ENCODE results near the gene PITPNM3. TPM values are rescaled to one million over a fixed set of nuclear protein-coding genes. Genes with fewer than 3 reads are reported as not detected.

Gene PITPNM3
- total and polyA plus RNA-seq, 12 donors, result 0.12 to 0.70 (median 0.33) TPM

GRCh38 chr17:6422654-6423241 is 133.6 kb downstream of the PITPNM3 start:
- 58 to 59% methylated on average over 13 of the region's 13 CpGs for WGBS, 2 donors
- Histone ChIP-seq H3K4me1 (peaks cover 0 to 6% (median 0%) of the 10 kb centered on the region in 9 donors), H3K9me3 (no peaks in the 10 kb centered on the region), H3K27me3 (peaks cover 0 to 46% (median 15%) of the 10 kb centered on the region in 7 donors), H3K27ac (no peak overlapping the region), H3K36me3 (no peaks in the 10 kb centered on the region), H3K4me3 (no peak overlapping the region)
- TF ChIP-seq, protein P1, sequence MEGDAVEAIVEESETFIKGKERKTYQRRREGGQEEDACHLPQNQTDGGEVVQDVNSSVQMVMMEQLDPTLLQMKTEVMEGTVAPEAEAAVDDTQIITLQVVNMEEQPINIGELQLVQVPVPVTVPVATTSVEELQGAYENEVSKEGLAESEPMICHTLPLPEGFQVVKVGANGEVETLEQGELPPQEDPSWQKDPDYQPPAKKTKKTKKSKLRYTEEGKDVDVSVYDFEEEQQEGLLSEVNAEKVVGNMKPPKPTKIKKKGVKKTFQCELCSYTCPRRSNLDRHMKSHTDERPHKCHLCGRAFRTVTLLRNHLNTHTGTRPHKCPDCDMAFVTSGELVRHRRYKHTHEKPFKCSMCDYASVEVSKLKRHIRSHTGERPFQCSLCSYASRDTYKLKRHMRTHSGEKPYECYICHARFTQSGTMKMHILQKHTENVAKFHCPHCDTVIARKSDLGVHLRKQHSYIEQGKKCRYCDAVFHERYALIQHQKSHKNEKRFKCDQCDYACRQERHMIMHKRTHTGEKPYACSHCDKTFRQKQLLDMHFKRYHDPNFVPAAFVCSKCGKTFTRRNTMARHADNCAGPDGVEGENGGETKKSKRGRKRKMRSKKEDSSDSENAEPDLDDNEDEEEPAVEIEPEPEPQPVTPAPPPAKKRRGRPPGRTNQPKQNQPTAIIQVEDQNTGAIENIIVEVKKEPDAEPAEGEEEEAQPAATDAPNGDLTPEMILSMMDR (IDR thresholded peaks at IDR 0.05), result no peak
- no peak for DNase-seq
- ATAC-seq, result no peak
- intact Hi-C loops (cut with DNase I), result loop anchor here (1.0 to 10.0 kb wide), 7 partner anchors 718 to 836 kb away; no protein-coding TSS in a partner anchor

DNA sequence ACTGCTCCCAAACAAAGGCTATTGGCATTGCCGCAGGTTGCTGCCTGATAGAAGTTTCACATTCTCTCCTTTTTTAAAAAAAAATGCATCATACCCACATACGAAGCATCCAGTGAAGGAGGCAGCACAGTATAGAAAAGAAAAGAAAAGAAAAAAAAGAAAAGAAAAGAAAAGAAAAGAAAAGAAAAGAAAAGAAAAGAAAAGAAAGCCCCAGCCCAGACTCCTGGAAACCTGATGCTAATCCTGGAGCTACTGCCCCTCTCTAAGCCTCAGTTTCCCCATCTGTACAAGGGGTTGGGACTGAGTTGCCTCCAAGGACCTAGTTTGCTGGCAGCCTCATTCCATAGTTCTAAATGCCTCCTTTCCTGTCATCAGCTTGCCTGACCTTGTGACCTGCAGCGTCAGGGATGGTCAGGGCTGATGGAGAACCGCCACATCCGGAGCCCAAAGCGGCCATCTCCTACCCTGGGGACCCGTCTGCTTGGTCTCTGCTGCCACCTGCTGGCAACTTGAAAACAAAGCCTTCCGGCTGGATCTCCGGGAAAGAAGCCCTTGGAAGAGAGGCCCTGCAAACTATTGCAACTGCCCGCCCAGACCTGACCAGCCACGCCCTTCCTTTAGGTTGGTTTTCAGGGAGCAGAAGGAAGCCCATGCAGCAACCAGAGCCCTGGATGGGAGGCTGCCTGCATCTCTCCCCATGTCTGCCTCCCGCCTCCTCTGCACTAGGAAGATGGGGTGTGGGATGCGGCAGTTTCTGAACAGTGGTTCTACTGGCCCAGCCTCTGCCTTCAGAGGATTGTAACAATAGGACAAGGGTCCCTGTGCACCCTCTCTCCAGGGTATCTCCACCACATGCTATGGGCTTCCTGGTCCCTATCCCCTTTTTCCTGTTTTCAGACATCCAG is 134.4 kb downstream of the PITPNM3 start:
- intact Hi-C loops (cut with DNase I), result loop anchor here (1.0 to 10.0 kb wide), 7 partner anchors 717 to 835 kb away; no protein-coding TSS in a partner anchor
- peak; percentile 70 to 93 (median 86) for ATAC-seq
- H3K27ac ChIP-seq, result no peak overlapping the region
- H3K27me3 ChIP-seq, result peaks cover 0 to 45% (median 15%) of the 10 kb centered on the region in 7 donors
- H3K36me3 ChIP-seq, result no peaks in the 10 kb centered on the region
- 27 to 28% methylated on average over 13 of the region's 13 CpGs for WGBS, 2 donors
- H3K9me3 ChIP-seq, result no peaks in the 10 kb centered on the region
- TF ChIP-seq, protein P1 (IDR thresholded peaks at IDR 0.05), result peak; percentile 74 to 93 (median 88)
- peak; percentile 75 to 76 for DNase-seq
- H3K4me1 ChIP-seq, result no peaks in the 10 kb centered on the region
- H3K4me3 ChIP-seq, result no peak overlapping the region

GRCh38 chr17:6420173-6420641 is 136.1 kb downstream of the PITPNM3 start:
- DNase-seq (no peak), ATAC-seq (no peak)
- H3K4me3 ChIP-seq, result no peak overlapping the region
- H3K36me3 ChIP-seq, result no peaks in the 10 kb centered on the region
- no peak overlapping the region for H3K27ac ChIP-seq
- H3K4me1 ChIP-seq, result no peaks in the 10 kb centered on the region
- intact Hi-C loops (cut with DNase I), result loop anchor here in 4 of 10 donors (2.0 to 10.0 kb wide), 3 partner anchors 715 to 833 kb away; no protein-coding TSS in a partner anchor
- peaks cover 0 to 33% (median 15%) of the 10 kb centered on the region in 7 donors for H3K27me3 ChIP-seq
- 16 to 25% methylated on average over 13 of the region's 13 CpGs for WGBS, 2 donors
- no peaks in the 10 kb centered on the region for H3K9me3 ChIP-seq
- TF ChIP-seq, protein P1 (IDR thresholded peaks at IDR 0.05), result peak in 6 of 9 donors; percentile 7 to 41 (median 26)

- no peak for ATAC-seq
- H3K4me3 ChIP-seq, result no peak overlapping the region
- intact Hi-C loops (cut with DNase I), result loop anchor here in 3 of 10 donors (10.0 kb wide), 3 partner anchors 341 to 701 kb away; partner anchors contain the start of gene WSCD1 (in 1 of the 3)
- no peak for DNase-seq
- H3K4me1 ChIP-seq, result no peaks in the 10 kb centered on the region
- peaks cover 0 to 22% (median 13%) of the 10 kb centered on the region in 7 donors for H3K27me3 ChIP-seq
- WGBS, 2 donors, result 71 to 78% methylated on average over 8 of the region's 8 CpGs
- no peaks in the 10 kb centered on the region for H3K36me3 ChIP-seq
- peaks cover 0 to 6% (median 0%) of the 10 kb centered on the region in 11 donors for H3K9me3 ChIP-seq
- no peak overlapping the region for H3K27ac ChIP-seq
- TF ChIP-seq, protein P1 (IDR thresholded peaks at IDR 0.05), result no peak
These were observed 140.7 kb downstream of the PITPNM3 start for GRCh38 chr17:6415616-6416015.
